ENCODE measurements around the gene BSND.

The BSND gene

DNA sequence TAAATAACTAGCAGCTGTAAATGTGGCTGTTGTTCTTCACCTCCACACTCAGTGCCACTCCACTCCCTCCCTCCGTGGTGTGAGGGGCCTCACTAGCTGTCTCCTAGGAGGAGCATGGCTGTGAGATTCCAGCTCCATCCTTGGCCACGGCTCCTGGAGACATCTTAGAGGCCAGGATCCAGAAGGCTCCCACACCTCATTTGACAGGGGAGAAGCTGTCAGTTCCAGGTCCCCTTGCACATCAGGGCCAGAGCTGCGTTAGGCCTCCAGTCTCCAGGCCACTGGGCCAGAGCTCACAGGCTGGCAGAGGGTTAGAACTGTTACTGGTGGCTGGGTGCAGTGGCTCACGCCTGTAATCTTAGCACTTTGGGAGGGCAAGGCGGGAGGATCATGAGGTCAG, 55.7 kb downstream of the BSND start:
- TF ChIP-seq, protein P1, sequence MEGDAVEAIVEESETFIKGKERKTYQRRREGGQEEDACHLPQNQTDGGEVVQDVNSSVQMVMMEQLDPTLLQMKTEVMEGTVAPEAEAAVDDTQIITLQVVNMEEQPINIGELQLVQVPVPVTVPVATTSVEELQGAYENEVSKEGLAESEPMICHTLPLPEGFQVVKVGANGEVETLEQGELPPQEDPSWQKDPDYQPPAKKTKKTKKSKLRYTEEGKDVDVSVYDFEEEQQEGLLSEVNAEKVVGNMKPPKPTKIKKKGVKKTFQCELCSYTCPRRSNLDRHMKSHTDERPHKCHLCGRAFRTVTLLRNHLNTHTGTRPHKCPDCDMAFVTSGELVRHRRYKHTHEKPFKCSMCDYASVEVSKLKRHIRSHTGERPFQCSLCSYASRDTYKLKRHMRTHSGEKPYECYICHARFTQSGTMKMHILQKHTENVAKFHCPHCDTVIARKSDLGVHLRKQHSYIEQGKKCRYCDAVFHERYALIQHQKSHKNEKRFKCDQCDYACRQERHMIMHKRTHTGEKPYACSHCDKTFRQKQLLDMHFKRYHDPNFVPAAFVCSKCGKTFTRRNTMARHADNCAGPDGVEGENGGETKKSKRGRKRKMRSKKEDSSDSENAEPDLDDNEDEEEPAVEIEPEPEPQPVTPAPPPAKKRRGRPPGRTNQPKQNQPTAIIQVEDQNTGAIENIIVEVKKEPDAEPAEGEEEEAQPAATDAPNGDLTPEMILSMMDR (IDR thresholded peaks at IDR 0.05; ENCODE audit: insufficient read depth, low read depth, low read length, missing control alignments): no peak
- DNase-seq (ENCODE audit: low read depth): no peak
- no peak overlapping the region for H3K4me3 ChIP-seq (ENCODE audit: low read length)

DNA sequence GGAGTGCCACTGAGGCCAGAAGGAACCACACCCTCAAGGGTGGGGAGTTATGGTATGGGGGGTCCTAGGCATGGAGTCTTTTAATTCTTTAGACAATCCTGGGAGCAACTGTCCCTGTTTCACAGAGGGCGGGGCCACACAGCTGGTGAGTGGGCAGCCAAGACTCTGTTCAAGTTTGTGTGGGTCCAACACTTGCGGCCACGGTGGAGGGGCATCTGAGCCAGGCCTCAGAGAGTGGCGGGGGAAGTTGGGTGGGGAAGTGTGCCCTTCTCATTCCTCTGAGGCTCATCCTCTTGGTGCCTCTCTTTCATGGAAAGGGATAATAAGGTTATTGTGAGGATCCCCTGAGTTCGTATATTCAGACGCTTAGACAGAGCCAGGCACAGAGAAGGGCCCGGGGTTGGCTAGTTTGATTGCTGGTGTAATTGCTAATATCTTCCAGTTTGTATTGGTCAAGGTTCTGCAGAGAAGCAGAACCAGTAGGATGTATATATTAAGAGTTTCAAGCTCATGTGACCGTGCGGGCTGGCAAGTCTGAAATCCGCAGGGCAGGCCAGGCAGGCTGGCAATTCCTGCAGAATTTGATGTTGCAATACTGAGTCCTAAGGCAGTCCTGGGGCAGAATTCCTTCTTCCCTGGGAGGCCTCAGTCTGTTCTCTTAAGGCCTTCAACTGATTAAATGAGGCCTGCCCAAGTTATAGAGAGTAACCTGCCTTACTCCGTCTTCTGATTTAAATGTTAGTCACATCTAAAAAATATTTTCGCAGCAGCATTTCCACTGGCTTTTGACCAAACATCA, 56.5 kb downstream of the BSND start:
- peak; percentile 33 for DNase-seq (ENCODE audit: low read depth)
- TF ChIP-seq, protein P1 (IDR thresholded peaks at IDR 0.05; ENCODE audit: insufficient read depth, low read depth, low read length, missing control alignments): no peak

DNA sequence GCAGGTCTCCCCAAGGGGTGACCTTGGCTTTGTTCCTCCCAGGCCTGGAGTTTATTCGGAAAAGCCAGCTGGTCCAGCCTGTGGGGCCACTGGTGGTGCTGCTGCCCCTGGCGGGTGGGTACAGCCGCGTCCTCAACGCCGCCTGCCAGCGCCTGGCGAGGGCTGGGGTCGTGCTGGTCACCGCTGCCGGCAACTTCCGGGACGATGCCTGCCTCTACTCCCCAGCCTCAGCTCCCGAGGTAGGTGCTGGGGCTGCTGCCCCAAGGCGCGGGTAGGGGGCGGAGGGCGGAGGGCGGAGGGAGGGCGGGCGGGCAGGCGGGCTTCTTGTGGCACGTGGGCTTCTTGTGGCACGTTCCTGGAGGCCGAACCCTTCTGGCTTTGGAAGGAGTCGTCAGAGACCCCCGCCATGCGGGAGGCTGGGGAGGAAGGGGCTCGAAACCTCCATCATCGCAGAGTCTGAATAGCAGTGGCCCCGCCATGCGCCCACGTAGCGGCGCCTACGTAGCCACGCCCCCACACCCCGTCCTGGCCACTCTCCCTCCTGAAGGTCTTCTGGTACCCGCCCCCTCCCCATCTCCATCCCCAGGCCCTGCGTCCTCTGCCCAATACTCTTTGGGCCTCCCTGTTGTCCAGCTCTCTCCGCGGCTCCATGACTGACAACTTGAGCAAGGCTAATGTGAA, 57.4 kb downstream of the BSND start:
- TF ChIP-seq, protein P1 (IDR thresholded peaks at IDR 0.05; ENCODE audit: insufficient read depth, low read depth, low read length, missing control alignments): no peak
- H3K4me3 ChIP-seq (ENCODE audit: low read length): no peak overlapping the region
- DNase-seq (ENCODE audit: low read depth): no peak

More for the DNA sequence above, 56.5 kb downstream of the BSND start:
- no peak overlapping the region for H3K4me3 ChIP-seq (ENCODE audit: low read length)

DNA sequence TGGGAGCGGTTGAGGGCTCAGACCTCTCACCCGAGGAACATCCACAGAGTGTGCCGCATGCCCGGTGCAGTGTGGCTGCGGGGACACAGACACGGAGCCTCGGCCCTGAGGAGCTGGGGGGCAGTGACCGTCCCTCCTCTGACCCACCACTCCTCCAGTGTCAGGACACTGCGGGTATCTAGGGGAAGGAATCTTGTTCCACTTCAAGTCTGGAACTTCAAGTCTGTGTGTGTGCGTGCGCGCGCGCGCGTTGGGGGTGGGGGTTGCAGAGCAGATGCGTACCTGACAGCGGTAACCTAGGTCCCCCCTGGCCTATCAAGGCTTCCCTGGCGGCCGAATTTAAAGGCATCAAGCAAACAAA, 57.9 kb downstream of the BSND start:
- TF ChIP-seq, protein P1 (IDR thresholded peaks at IDR 0.05; ENCODE audit: insufficient read depth, low read depth, low read length, missing control alignments): no peak
- no peak for DNase-seq (ENCODE audit: low read depth)

DNA sequence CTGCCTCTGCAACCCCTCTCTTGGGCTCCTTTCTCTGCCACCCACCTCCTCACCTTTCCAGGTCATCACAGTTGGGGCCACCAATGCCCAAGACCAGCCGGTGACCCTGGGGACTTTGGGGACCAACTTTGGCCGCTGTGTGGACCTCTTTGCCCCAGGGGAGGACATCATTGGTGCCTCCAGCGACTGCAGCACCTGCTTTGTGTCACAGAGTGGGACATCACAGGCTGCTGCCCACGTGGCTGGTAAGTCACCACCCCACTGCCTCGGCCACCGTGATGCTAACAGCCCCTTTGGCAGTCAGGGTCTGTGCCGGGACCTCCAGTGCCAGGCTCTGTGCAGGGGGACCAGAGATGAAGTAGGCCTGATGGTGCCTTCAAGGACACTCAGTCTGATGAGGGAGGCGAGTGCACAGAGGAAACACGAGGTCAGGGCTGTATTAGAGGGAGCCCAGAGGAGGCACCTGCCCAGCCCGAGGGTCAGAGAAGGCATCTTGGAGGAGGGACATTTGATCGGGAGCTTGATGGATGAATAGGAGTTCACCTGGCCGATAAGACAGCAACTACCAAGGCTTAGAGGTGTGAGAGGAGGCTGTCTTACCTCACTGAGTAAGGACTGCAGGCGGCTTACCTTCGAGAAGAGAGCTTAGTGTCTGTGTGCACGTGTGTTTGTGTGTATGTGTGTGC, 58.7 kb downstream of the BSND start:
- H3K4me3 ChIP-seq (ENCODE audit: low read length): no peak overlapping the region
- DNase-seq (ENCODE audit: low read depth): no peak
- TF ChIP-seq, protein P1 (IDR thresholded peaks at IDR 0.05; ENCODE audit: insufficient read depth, low read depth, low read length, missing control alignments): no peak

More for the DNA sequence above, 57.9 kb downstream of the BSND start:
- H3K4me3 ChIP-seq (ENCODE audit: low read length): no peak overlapping the region

DNA sequence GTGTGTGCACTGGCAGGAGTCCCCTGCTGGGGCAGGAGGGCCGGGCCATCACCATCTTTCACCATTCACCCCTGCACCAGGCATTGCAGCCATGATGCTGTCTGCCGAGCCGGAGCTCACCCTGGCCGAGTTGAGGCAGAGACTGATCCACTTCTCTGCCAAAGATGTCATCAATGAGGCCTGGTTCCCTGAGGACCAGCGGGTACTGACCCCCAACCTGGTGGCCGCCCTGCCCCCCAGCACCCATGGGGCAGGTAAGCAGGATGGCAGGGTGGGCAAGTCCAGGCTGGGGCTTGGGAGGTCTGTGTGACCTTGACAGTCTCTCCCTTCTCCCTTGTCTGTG, 59.2 kb downstream of the BSND start:
- H3K4me3 ChIP-seq (ENCODE audit: low read length): no peak overlapping the region
- no peak for DNase-seq (ENCODE audit: low read depth)
- TF ChIP-seq, protein P1 (IDR thresholded peaks at IDR 0.05; ENCODE audit: insufficient read depth, low read depth, low read length, missing control alignments): no peak

Measured in epithelial cell of esophagus (primary cell).